ENCODE measurements around the gene ACTR1B.

- TF ChIP-seq, protein P1, sequence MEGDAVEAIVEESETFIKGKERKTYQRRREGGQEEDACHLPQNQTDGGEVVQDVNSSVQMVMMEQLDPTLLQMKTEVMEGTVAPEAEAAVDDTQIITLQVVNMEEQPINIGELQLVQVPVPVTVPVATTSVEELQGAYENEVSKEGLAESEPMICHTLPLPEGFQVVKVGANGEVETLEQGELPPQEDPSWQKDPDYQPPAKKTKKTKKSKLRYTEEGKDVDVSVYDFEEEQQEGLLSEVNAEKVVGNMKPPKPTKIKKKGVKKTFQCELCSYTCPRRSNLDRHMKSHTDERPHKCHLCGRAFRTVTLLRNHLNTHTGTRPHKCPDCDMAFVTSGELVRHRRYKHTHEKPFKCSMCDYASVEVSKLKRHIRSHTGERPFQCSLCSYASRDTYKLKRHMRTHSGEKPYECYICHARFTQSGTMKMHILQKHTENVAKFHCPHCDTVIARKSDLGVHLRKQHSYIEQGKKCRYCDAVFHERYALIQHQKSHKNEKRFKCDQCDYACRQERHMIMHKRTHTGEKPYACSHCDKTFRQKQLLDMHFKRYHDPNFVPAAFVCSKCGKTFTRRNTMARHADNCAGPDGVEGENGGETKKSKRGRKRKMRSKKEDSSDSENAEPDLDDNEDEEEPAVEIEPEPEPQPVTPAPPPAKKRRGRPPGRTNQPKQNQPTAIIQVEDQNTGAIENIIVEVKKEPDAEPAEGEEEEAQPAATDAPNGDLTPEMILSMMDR (IDR thresholded peaks at IDR 0.05) = no peak
- TF ChIP-seq POLR2A (IDR thresholded peaks at IDR 0.05) = no peak
Observed at GRCh38 chr2:97678298-97678697, 14.5 kb upstream of the ACTR1B start.
